Measurements from ENCODE around the gene IPO11. TPM values are rescaled to one million over a fixed set of nuclear protein-coding genes. Genes with fewer than 3 reads are reported as not detected.

The IPO11 gene
- total and polyA plus RNA-seq, 4 donors = 4.7 to 20.6 (median 9.0) TPM

DNA sequence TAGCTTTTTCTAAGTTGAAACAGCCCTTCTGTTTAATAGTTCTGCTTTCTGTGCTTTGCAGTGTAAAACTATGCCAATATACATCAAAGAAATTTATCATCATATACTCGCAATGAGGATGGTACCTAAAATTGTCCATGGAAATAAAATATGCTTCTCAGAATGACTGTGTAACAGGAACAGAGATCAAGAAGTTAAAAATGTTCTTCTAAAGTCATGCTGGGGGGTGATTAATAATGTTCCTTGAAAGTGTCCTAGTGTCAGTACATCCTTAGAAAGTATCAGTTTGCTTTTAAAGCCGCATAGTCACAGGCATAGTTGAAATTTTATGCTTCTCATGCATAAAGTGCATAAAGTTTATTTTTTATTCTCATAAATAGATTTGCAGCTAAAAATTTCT, 162.0 kb downstream of the IPO11 start:
- Histone ChIP-seq H3K27ac (ENCODE audit: low read depth in 1 of 2, low read length in 2 of 2) (no peak overlapping the region), H3K9ac (ENCODE audit: low read depth in 1 of 2, low read length in 2 of 2) (no peak overlapping the region), H3K36me3 (ENCODE audit: control insufficient read depth in 4 of 4, insufficient read depth in 3 of 4, low read depth in 1 of 4, low read length in 3 of 4) (peaks cover 0 to 2% (median 0%) of the 10 kb centered on the region in 4 donors), H3K27me3 (ENCODE audit: control insufficient read depth in 4 of 4, insufficient read depth in 4 of 4, low read length in 3 of 4) (no peaks in the 10 kb centered on the region), H3K9me3 (ENCODE audit: control insufficient read depth in 4 of 4, low read length in 3 of 4) (no peaks in the 10 kb centered on the region), H3K4me1 (ENCODE audit: control insufficient read depth in 4 of 4, insufficient read depth in 4 of 4, low read length in 3 of 4) (no peaks in the 10 kb centered on the region), H3K4me3 (ENCODE audit: low read depth in 1 of 3, low read length in 3 of 3) (no peak overlapping the region)
- 87% methylated on average over 2 of the region's 2 CpGs for WGBS
- no peak for DNase-seq (ENCODE audit: low spot score)
- TF ChIP-seq JUND (IDR thresholded peaks at IDR 0.05) = no peak
- TF ChIP-seq HNF4G (IDR thresholded peaks at IDR 0.05) = no peak
- TF ChIP-seq RAD21 (IDR thresholded peaks at IDR 0.05) = no peak
- TF ChIP-seq NR2F2 (IDR thresholded peaks at IDR 0.05) = no peak
- TF ChIP-seq HNF4A (conservative IDR thresholded peaks at IDR 0.05) = no peak
- TF ChIP-seq, protein P1, sequence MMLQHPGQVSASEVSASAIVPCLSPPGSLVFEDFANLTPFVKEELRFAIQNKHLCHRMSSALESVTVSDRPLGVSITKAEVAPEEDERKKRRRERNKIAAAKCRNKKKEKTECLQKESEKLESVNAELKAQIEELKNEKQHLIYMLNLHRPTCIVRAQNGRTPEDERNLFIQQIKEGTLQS (IDR thresholded peaks at IDR 0.05) = no peak
- TF ChIP-seq, protein P2, sequence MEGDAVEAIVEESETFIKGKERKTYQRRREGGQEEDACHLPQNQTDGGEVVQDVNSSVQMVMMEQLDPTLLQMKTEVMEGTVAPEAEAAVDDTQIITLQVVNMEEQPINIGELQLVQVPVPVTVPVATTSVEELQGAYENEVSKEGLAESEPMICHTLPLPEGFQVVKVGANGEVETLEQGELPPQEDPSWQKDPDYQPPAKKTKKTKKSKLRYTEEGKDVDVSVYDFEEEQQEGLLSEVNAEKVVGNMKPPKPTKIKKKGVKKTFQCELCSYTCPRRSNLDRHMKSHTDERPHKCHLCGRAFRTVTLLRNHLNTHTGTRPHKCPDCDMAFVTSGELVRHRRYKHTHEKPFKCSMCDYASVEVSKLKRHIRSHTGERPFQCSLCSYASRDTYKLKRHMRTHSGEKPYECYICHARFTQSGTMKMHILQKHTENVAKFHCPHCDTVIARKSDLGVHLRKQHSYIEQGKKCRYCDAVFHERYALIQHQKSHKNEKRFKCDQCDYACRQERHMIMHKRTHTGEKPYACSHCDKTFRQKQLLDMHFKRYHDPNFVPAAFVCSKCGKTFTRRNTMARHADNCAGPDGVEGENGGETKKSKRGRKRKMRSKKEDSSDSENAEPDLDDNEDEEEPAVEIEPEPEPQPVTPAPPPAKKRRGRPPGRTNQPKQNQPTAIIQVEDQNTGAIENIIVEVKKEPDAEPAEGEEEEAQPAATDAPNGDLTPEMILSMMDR (IDR thresholded peaks at IDR 0.05; ENCODE audit: low read depth, low read length, missing input control) = no peak
- no peak for TF ChIP-seq EGR1 (IDR thresholded peaks at IDR 0.05; ENCODE audit: low read depth in 2 of 2)
- no peak for TF ChIP-seq FOXA2 (IDR thresholded peaks at IDR 0.05)
- TF ChIP-seq, protein P3, sequence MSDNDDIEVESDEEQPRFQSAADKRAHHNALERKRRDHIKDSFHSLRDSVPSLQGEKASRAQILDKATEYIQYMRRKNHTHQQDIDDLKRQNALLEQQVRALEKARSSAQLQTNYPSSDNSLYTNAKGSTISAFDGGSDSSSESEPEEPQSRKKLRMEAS (IDR thresholded peaks at IDR 0.05) = no peak
- no peak for TF ChIP-seq RXRA (IDR thresholded peaks at IDR 0.05)
- no peak for TF ChIP-seq GABPA (IDR thresholded peaks at IDR 0.05 in 1 of 2, conservative IDR thresholded peaks at IDR 0.05 in 1 of 2)
- TF ChIP-seq, protein P4, sequence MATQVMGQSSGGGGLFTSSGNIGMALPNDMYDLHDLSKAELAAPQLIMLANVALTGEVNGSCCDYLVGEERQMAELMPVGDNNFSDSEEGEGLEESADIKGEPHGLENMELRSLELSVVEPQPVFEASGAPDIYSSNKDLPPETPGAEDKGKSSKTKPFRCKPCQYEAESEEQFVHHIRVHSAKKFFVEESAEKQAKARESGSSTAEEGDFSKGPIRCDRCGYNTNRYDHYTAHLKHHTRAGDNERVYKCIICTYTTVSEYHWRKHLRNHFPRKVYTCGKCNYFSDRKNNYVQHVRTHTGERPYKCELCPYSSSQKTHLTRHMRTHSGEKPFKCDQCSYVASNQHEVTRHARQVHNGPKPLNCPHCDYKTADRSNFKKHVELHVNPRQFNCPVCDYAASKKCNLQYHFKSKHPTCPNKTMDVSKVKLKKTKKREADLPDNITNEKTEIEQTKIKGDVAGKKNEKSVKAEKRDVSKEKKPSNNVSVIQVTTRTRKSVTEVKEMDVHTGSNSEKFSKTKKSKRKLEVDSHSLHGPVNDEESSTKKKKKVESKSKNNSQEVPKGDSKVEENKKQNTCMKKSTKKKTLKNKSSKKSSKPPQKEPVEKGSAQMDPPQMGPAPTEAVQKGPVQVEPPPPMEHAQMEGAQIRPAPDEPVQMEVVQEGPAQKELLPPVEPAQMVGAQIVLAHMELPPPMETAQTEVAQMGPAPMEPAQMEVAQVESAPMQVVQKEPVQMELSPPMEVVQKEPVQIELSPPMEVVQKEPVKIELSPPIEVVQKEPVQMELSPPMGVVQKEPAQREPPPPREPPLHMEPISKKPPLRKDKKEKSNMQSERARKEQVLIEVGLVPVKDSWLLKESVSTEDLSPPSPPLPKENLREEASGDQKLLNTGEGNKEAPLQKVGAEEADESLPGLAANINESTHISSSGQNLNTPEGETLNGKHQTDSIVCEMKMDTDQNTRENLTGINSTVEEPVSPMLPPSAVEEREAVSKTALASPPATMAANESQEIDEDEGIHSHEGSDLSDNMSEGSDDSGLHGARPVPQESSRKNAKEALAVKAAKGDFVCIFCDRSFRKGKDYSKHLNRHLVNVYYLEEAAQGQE (IDR thresholded peaks at IDR 0.05) = no peak
- no peak for TF ChIP-seq FOXA1 (IDR thresholded peaks at IDR 0.05)
- TF ChIP-seq, protein P5, sequence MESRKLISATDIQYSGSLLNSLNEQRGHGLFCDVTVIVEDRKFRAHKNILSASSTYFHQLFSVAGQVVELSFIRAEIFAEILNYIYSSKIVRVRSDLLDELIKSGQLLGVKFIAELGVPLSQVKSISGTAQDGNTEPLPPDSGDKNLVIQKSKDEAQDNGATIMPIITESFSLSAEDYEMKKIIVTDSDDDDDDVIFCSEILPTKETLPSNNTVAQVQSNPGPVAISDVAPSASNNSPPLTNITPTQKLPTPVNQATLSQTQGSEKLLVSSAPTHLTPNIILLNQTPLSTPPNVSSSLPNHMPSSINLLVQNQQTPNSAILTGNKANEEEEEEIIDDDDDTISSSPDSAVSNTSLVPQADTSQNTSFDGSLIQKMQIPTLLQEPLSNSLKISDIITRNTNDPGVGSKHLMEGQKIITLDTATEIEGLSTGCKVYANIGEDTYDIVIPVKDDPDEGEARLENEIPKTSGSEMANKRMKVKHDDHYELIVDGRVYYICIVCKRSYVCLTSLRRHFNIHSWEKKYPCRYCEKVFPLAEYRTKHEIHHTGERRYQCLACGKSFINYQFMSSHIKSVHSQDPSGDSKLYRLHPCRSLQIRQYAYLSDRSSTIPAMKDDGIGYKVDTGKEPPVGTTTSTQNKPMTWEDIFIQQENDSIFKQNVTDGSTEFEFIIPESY (IDR thresholded peaks at IDR 0.05) = no peak
- no peak for TF ChIP-seq SP1 (IDR thresholded peaks at IDR 0.05)
- no peak for TF ChIP-seq TAF1 (conservative IDR thresholded peaks at IDR 0.05)
- no peak for TF ChIP-seq YY1 (IDR thresholded peaks at IDR 0.05)

Measured in liver (tissue), 9 donors.